HCT116 (cell line): ENCODE data around the gene FLNB.

Experiments used
- EGR1 ChIP-seq: IDR thresholded peaks from 2 replicates; pipeline ENCODE4 v1.6.1; 2012; ENCODE audit warnings: low read depth
- ELF1 ChIP-seq: IDR thresholded peaks from 2 replicates; pipeline ENCODE4 v1.6.1; 2012; ENCODE audit warnings: low read depth, borderline replicate concordance
- EZH2 ChIP-seq: fragments of 200-600 bp; sonication (generic); IDR thresholded peaks from 2 replicates; pipeline ENCODE4 v1.6.1; 2017; ENCODE audit warnings: antibody characterized with exemption, mixed run types
- POLR2A ChIP-seq: IDR thresholded peaks from 2 replicates; pipeline ENCODE4 v1.7.0; 2011; ENCODE audit warnings: borderline replicate concordance; ENCODE audit not compliant: insufficient read depth, insufficient read length; ENCODE audit errors: extremely low read depth
- POLR2AphosphoS5 ChIP-seq: IDR thresholded peaks from 2 replicates; pipeline ENCODE4 v1.6.1; 2011; ENCODE audit warnings: mild to moderate bottlenecking, low read depth, low read length, moderate library complexity
- RAD21 ChIP-seq: IDR thresholded peaks from 2 replicates; pipeline ENCODE4 v1.6.1; 2012; ENCODE audit warnings: low read depth, mild to moderate bottlenecking
- SIN3A ChIP-seq: IDR thresholded peaks from 2 replicates; pipeline ENCODE4 v1.6.1; 2012; ENCODE audit warnings: low read depth
- TCF7L2 ChIP-seq: IDR thresholded peaks from 2 replicates; pipeline ENCODE4 v1.7.0; 2011; ENCODE audit warnings: borderline replicate concordance, inconsistent platforms; ENCODE audit not compliant: insufficient read depth, insufficient read length; ENCODE audit errors: extremely low read depth
- ZNF274 ChIP-seq: fragments of 200-500 bp; sonication (Bioruptor generic); IDR thresholded peaks from 2 replicates; pipeline ENCODE4 v1.6.1; 2014; ENCODE audit warnings: mild to moderate bottlenecking, low read depth, low read length, inconsistent platforms
- TF ChIP-seq, protein P1 (sequence below), 3 experiments: fragments of 200-600 bp in 1 of 3; sonication (generic) in 1 of 3; IDR thresholded peaks in 2 of 3; conservative IDR thresholded peaks in 1 of 3; 2 replicates each; pipeline ENCODE4 v1.5.1; 2012 to 2017; ENCODE audit warnings: low read depth in 2 of 3, low read length in 2 of 3, antibody characterized with exemption in 1 of 3, borderline replicate concordance in 1 of 3, control low read depth in 1 of 3, mild to moderate bottlenecking in 1 of 3, mixed read lengths in 1 of 3, mixed run types in 1 of 3, moderate library complexity in 1 of 3; ENCODE audit not compliant: insufficient read depth in 1 of 3
- TF ChIP-seq, protein P2 (sequence below): IDR thresholded peaks from 2 replicates; pipeline ENCODE4 v1.6.1; 2012
- TF ChIP-seq, protein P3 (sequence below): IDR thresholded peaks from 2 replicates; pipeline ENCODE4 v1.6.1; 2012; ENCODE audit warnings: low read depth

DNA sequence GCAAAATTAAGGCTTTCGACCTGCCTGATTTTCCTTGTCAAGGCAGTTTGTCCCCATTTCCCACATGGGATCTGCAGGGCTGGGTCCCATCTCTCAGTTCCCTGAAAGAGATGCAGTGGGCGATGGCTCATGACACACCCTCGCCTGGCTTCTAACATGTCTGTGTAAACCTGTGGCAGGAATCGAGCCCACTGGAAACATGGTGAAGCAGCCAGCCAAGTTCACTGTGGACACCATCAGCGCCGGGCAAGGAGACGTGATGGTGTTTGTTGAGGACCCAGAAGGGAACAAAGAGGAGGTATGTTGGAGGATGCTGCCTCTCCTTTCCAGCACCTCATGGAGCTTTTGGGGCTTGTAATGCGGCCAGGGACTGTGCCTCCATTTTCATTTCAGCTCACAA lies 86.4 kb downstream of the FLNB start:
- TF ChIP-seq, protein P1, sequence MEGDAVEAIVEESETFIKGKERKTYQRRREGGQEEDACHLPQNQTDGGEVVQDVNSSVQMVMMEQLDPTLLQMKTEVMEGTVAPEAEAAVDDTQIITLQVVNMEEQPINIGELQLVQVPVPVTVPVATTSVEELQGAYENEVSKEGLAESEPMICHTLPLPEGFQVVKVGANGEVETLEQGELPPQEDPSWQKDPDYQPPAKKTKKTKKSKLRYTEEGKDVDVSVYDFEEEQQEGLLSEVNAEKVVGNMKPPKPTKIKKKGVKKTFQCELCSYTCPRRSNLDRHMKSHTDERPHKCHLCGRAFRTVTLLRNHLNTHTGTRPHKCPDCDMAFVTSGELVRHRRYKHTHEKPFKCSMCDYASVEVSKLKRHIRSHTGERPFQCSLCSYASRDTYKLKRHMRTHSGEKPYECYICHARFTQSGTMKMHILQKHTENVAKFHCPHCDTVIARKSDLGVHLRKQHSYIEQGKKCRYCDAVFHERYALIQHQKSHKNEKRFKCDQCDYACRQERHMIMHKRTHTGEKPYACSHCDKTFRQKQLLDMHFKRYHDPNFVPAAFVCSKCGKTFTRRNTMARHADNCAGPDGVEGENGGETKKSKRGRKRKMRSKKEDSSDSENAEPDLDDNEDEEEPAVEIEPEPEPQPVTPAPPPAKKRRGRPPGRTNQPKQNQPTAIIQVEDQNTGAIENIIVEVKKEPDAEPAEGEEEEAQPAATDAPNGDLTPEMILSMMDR (IDR thresholded peaks at IDR 0.05 in 2 of 3, conservative IDR thresholded peaks at IDR 0.05 in 1 of 3; ENCODE audit: borderline replicate concordance in 1 of 3, insufficient read depth in 1 of 3, low read depth in 2 of 3, low read length in 2 of 3): no peak
- TF ChIP-seq EZH2 (no peak), SIN3A (no peak), ZNF274 (no peak), EGR1 (no peak), POLR2A (no peak), POLR2AphosphoS5 (no peak), RAD21 (no peak), TCF7L2 (no peak), ELF1 (no peak)
- TF ChIP-seq, protein P2, sequence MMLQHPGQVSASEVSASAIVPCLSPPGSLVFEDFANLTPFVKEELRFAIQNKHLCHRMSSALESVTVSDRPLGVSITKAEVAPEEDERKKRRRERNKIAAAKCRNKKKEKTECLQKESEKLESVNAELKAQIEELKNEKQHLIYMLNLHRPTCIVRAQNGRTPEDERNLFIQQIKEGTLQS: no peak
- TF ChIP-seq, protein P3, sequence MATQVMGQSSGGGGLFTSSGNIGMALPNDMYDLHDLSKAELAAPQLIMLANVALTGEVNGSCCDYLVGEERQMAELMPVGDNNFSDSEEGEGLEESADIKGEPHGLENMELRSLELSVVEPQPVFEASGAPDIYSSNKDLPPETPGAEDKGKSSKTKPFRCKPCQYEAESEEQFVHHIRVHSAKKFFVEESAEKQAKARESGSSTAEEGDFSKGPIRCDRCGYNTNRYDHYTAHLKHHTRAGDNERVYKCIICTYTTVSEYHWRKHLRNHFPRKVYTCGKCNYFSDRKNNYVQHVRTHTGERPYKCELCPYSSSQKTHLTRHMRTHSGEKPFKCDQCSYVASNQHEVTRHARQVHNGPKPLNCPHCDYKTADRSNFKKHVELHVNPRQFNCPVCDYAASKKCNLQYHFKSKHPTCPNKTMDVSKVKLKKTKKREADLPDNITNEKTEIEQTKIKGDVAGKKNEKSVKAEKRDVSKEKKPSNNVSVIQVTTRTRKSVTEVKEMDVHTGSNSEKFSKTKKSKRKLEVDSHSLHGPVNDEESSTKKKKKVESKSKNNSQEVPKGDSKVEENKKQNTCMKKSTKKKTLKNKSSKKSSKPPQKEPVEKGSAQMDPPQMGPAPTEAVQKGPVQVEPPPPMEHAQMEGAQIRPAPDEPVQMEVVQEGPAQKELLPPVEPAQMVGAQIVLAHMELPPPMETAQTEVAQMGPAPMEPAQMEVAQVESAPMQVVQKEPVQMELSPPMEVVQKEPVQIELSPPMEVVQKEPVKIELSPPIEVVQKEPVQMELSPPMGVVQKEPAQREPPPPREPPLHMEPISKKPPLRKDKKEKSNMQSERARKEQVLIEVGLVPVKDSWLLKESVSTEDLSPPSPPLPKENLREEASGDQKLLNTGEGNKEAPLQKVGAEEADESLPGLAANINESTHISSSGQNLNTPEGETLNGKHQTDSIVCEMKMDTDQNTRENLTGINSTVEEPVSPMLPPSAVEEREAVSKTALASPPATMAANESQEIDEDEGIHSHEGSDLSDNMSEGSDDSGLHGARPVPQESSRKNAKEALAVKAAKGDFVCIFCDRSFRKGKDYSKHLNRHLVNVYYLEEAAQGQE: no peak
